ENCODE measurements around the gene HTR7. TPM values are rescaled to one million over a fixed set of nuclear protein-coding genes. Genes with fewer than 3 reads are reported as not detected.

The HTR7 gene
- total RNA-seq, 2 donors from 2014 or later = not detected

- H3K36me3 ChIP-seq (replicated peaks in 1 of 2; ENCODE audit: insufficient read depth in 1 of 2, low read depth in 2 of 2) = no peaks in the 10 kb centered on the region
- DNase-seq = peak; percentile 79 to 88 (median 82)
- intact Hi-C loops (cut with DNase I) = no loop called here
- ATAC-seq = peak; percentile 98
- peaks cover 19% of the 10 kb centered on the region for H3K4me1 ChIP-seq
- no peaks in the 10 kb centered on the region for H3K27me3 ChIP-seq
- WGBS, 2 donors = 0 to 1% methylated on average over 24 to 43 of the region's 43 CpGs
- H3K27ac ChIP-seq = peak within 1 kb of the TSS in 3 of 4 donors; percentile 48 to 63 (median 53)
- TF ChIP-seq CTCF (IDR thresholded peaks at IDR 0.05) (peak in 2 of 7 experiments; percentile 7 to 14), POLR2A (IDR thresholded peaks at IDR 0.05) (peak in 2 of 3 donors; percentile 51 to 53)
- no peaks in the 10 kb centered on the region for H3K9me3 ChIP-seq
- peak within 1 kb of the TSS; percentile 56 to 78 for H3K4me3 ChIP-seq
These were observed 14.2 kb upstream of the HTR7 start, which contains the start of gene RPP30 for GRCh38 chr10:90871766-90872647. TSS of gene RPP30 (plus strand) at chr10:90871974. CDS start at chr10:90871987, 13 bp downstream.

GRCh38 chr10:90871279-90871765 is 13.5 kb upstream of the HTR7 start:
- Histone ChIP-seq H3K27me3 (no peaks in the 10 kb centered on the region), H3K9me3 (no peaks in the 10 kb centered on the region), H3K36me3 (replicated peaks in 1 of 2; ENCODE audit: insufficient read depth in 1 of 2, low read depth in 2 of 2) (no peaks in the 10 kb centered on the region), H3K27ac (peak overlapping the region in 3 of 4 donors; percentile 48 to 63 (median 53)), H3K4me1 (peaks cover 19% of the 10 kb centered on the region), H3K4me3 (peak overlapping the region; percentile 56 to 78)
- TF ChIP-seq CTCF (IDR thresholded peaks at IDR 0.05) (peak in 6 of 7 experiments; percentile 22 to 42 (median 36)), POLR2A (IDR thresholded peaks at IDR 0.05) (no peak)
- WGBS, 2 donors = 1 to 2% methylated on average over 14 of the region's 14 CpGs
- DNase-seq (peak in 3 of 4 donors; percentile 26 to 37 (median 30)), ATAC-seq (no peak)
- intact Hi-C loops (cut with DNase I) = no loop called here

- ATAC-seq (no peak), DNase-seq (no peak)
- intact Hi-C loops (cut with DNase I) = no loop called here
- Histone ChIP-seq H3K4me3 (no peak overlapping the region), H3K36me3 (replicated peaks in 1 of 2; ENCODE audit: insufficient read depth in 1 of 2, low read depth in 2 of 2) (no peaks in the 10 kb centered on the region), H3K4me1 (peaks cover 2% of the 10 kb centered on the region), H3K27ac (no peak overlapping the region), H3K9me3 (no peaks in the 10 kb centered on the region), H3K27me3 (no peaks in the 10 kb centered on the region)
- WGBS, 2 donors = 78 to 84% methylated on average over 4 of the region's 4 CpGs
- TF ChIP-seq CTCF (IDR thresholded peaks at IDR 0.05) (no peak), POLR2A (IDR thresholded peaks at IDR 0.05) (no peak)
These were observed 8.3 kb upstream of the HTR7 start for GRCh38 chr10:90866050-90866598.

- WGBS, 2 donors = 28 to 31% methylated on average over 3 of the region's 3 CpGs
- intact Hi-C loops (cut with DNase I) = no loop called here
- H3K4me3 ChIP-seq = no peak overlapping the region
- no peaks in the 10 kb centered on the region for H3K9me3 ChIP-seq
- H3K4me1 ChIP-seq = no peaks in the 10 kb centered on the region
- ATAC-seq (no peak), DNase-seq (no peak)
- no peak for TF ChIP-seq POLR2A (IDR thresholded peaks at IDR 0.05)
- peak in 3 of 7 experiments; percentile 4 to 15 (median 10) for TF ChIP-seq CTCF (IDR thresholded peaks at IDR 0.05)
- no peak overlapping the region for H3K27ac ChIP-seq
- H3K27me3 ChIP-seq = no peaks in the 10 kb centered on the region
- H3K36me3 ChIP-seq (replicated peaks in 1 of 2; ENCODE audit: insufficient read depth in 1 of 2, low read depth in 2 of 2) = no peaks in the 10 kb centered on the region
These were observed 7.6 kb upstream of the HTR7 start for GRCh38 chr10:90865401-90865800.

All from body of pancreas (tissue), 4 donors.